GM12878 (cell line): ENCODE measurements around the gene GLIPR1L1. TPM values are rescaled to one million over a fixed set of nuclear protein-coding genes. Genes with fewer than 3 reads are reported as not detected.

Source experiments
- ATAC-seq: fragments of 200-7000 bp; cut with Tn5 transposase; 3 replicates; pipeline ENCODE4 v1.9.1; 2020; ENCODE audit warnings: mild to moderate bottlenecking, moderate library complexity
- BruUV-seq: library from RNA; stranded (reverse); fragments of 400-500 nt; replicated peaks from 2 replicates; lab custom pipeline; 2021; lab: Mats Ljungman, UMichigan
- CTCF ChIA-PET: fragments of 300-600 bp; sonication (Branson Sonifier 250); formaldehyde crosslinking; extraction: SDS; loops from one replicate; lab custom pipeline; 2021; ENCODE audit warnings: inconsistent platforms; lab: Yijun Ruan, JAX
- POLR2A ChIA-PET: fragments of 350-600 bp; formaldehyde crosslinking; extraction: SDS; loops from one replicate; lab custom pipeline; 2021; ENCODE audit warnings: inconsistent platforms; lab: Charles Lee
- RAD21 ChIA-PET: fragments of 300-600 bp; sonication (Branson Sonifier 250); formaldehyde crosslinking; loops from one replicate; lab custom pipeline; 2023; ENCODE audit warnings: antibody characterized with exemption; ENCODE audit not compliant: unreplicated experiment; lab: Charles Lee
- SMC1A ChIA-PET: fragments of 300-600 bp; sonication (Branson Sonifier 250); formaldehyde crosslinking; loops from one replicate; lab custom pipeline; 2023; ENCODE audit not compliant: unreplicated experiment, uncharacterized antibody; lab: Charles Lee
- DNase-seq: peaks from one replicate; pipeline ENCODE4 v3.0.0-alpha.2; 2011; ENCODE audit warnings: low read depth, low spot score
- FAIRE-seq: peaks from 3 replicates; lab custom pipeline; 2011; peaks lifted over from hg19 to GRCh38; lab: Jason Lieb, UNC
- H2AFZ ChIP-seq: 2 replicates; pipeline ENCODE4 v1.6.0; 2011; ENCODE audit warnings: low read depth, low read length, control low read depth; ENCODE audit not compliant: control insufficient read depth
- H3K27ac ChIP-seq: 2 replicates; pipeline ENCODE4 v1.5.1; 2011; ENCODE audit warnings: control low read depth; ENCODE audit not compliant: control insufficient read depth, insufficient read depth
- H3K27me3 ChIP-seq, 2 experiments: replicated peaks in 1 of 2; 2 replicates each; pipeline versions ENCODE4 v1.6.0 to v1.6.1; 2011; ENCODE audit warnings: low read length in 1 of 2; ENCODE audit not compliant: control insufficient read depth in 2 of 2, insufficient read depth in 2 of 2
- H3K36me3 ChIP-seq, 2 experiments: 2 replicates each; pipeline ENCODE4 v1.5.1; 2011; ENCODE audit warnings: low read length in 1 of 2; ENCODE audit not compliant: control insufficient read depth in 2 of 2, insufficient read depth in 2 of 2
- H3K4me1 ChIP-seq: 2 replicates; pipeline ENCODE4 v1.6.1; 2011; ENCODE audit warnings: mild to moderate bottlenecking, low read length, moderate library complexity, mixed read lengths; ENCODE audit not compliant: control insufficient read depth, insufficient read depth
- H3K4me2 ChIP-seq: 2 replicates; pipeline ENCODE4 v1.6.0; 2011; ENCODE audit warnings: control low read depth; ENCODE audit not compliant: control insufficient read depth, insufficient read depth
- H3K4me3 ChIP-seq: fragments of 200-600 bp; sonication (generic); 2 replicates; pipeline ENCODE4 v1.5.1; 2016
- H3K79me2 ChIP-seq: 2 replicates; pipeline ENCODE4 v1.6.0; 2011; ENCODE audit warnings: low read length; ENCODE audit not compliant: control insufficient read depth, insufficient read depth
- H3K9ac ChIP-seq: 2 replicates; pipeline ENCODE4 v1.8.0; 2011; ENCODE audit warnings: low read length, control low read depth, mixed read lengths; ENCODE audit not compliant: control insufficient read depth, insufficient read depth
- H3K9me3 ChIP-seq: replicated peaks from 3 replicates; pipeline ENCODE4 v1.5.1; 2011; ENCODE audit warnings: mild to moderate bottlenecking, low read length; ENCODE audit not compliant: control insufficient read depth, insufficient read depth
- H4K20me1 ChIP-seq: 2 replicates; pipeline ENCODE4 v1.6.0; 2011; ENCODE audit not compliant: control insufficient read depth, insufficient read depth
- ATF7 ChIP-seq: fragments of 450-650 bp; IDR thresholded peaks from 2 replicates; pipeline ENCODE4 v1.6.1; 2016; ENCODE audit warnings: low read depth, mild to moderate bottlenecking
- BRCA1 ChIP-seq: IDR thresholded peaks from 2 replicates; pipeline ENCODE4 v1.6.1; 2011; ENCODE audit warnings: low read depth, low read length, improper control_type of control experiment
- CHD2 ChIP-seq: IDR thresholded peaks from 2 replicates; pipeline ENCODE4 v1.6.1; 2011; ENCODE audit warnings: low read depth, low read length, improper control_type of control experiment, borderline replicate concordance
- DPF2 ChIP-seq: fragments of 450-650 bp; IDR thresholded peaks from 2 replicates; pipeline ENCODE4 v1.6.1; 2017; ENCODE audit warnings: mild to moderate bottlenecking
- EP300 ChIP-seq, 2 experiments: fragments of 150-350 bp in 1 of 2; IDR thresholded peaks; 2 replicates each; pipeline ENCODE4 v1.6.1; 2011 to 2012; ENCODE audit warnings: low read depth in 2 of 2, low read length in 2 of 2, borderline replicate concordance in 1 of 2, improper control_type of control experiment in 1 of 2, inconsistent platforms in 1 of 2; ENCODE audit not compliant: control insufficient read depth in 1 of 2
- ESRRA ChIP-seq: IDR thresholded peaks from 2 replicates; pipeline ENCODE4 v1.6.1; 2012; ENCODE audit warnings: mild to moderate bottlenecking, low read length, improper control_type of control experiment
- ETV6 ChIP-seq, 2 experiments: fragments of 450-650 bp in 1 of 2; IDR thresholded peaks in 1 of 2; conservative IDR thresholded peaks in 1 of 2; 2 replicates each; pipeline ENCODE4 v1.6.1; 2014; ENCODE audit warnings: antibody characterized with exemption in 1 of 2, borderline replicate concordance in 1 of 2, low read depth in 1 of 2, mild to moderate bottlenecking in 1 of 2, moderate library complexity in 1 of 2
- EZH2 ChIP-seq: IDR thresholded peaks from 2 replicates; pipeline ENCODE4 v1.6.1; 2012; ENCODE audit warnings: low read depth, mild to moderate bottlenecking, control low read depth, inconsistent platforms, low read length, borderline replicate concordance; ENCODE audit not compliant: control insufficient read depth
- IRF4 ChIP-seq: IDR thresholded peaks from 2 replicates; pipeline ENCODE4 v1.6.1; 2011; ENCODE audit warnings: low read depth, low read length
- MEF2A ChIP-seq: IDR thresholded peaks from 2 replicates; pipeline ENCODE4 v1.6.1; 2011; ENCODE audit warnings: low read depth, mild to moderate bottlenecking, low read length, moderate library complexity; ENCODE audit not compliant: insufficient read depth
- MEF2B ChIP-seq: fragments of 450-650 bp; IDR thresholded peaks from 2 replicates; pipeline ENCODE4 v1.6.1; 2018; ENCODE audit warnings: mild to moderate bottlenecking, moderate library complexity; ENCODE audit not compliant: partially characterized antibody, poor library complexity, severe bottlenecking
- MXI1 ChIP-seq: fragments of 150-350 bp; IDR thresholded peaks from 2 replicates; pipeline ENCODE4 v1.6.1; 2011; ENCODE audit warnings: low read depth, mild to moderate bottlenecking, inconsistent platforms, low read length, improper control_type of control experiment
- NBN ChIP-seq: fragments of 450-650 bp; IDR thresholded peaks from 2 replicates; pipeline ENCODE4 v1.6.1; 2016
- NR2C2 ChIP-seq: IDR thresholded peaks from 2 replicates; pipeline ENCODE4 v1.6.1; 2011; ENCODE audit warnings: borderline replicate concordance, low read depth; ENCODE audit not compliant: control insufficient read depth, insufficient read length
- RAD21 ChIP-seq: IDR thresholded peaks from 2 replicates; pipeline ENCODE4 v1.6.1; 2011; ENCODE audit warnings: mild to moderate bottlenecking, low read depth, low read length, moderate library complexity; ENCODE audit not compliant: insufficient read depth
- RELA ChIP-seq: fragments of 450-650 bp; IDR thresholded peaks from 2 replicates; pipeline ENCODE4 v1.8.0; 2014; ENCODE audit warnings: borderline replicate concordance; ENCODE audit not compliant: partially characterized antibody
- RUNX3 ChIP-seq: IDR thresholded peaks from 2 replicates; pipeline ENCODE4 v1.6.1; 2012; ENCODE audit warnings: low read length, inconsistent platforms
- SP1 ChIP-seq: IDR thresholded peaks from one replicate; pipeline ENCODE4 v1.6.1; 2011; ENCODE audit warnings: low read depth, low read length
- SRF ChIP-seq, 2 experiments: IDR thresholded peaks; 2 replicates each; pipeline ENCODE4 v1.6.1; 2011; ENCODE audit warnings: low read depth in 2 of 2, low read length in 2 of 2, mild to moderate bottlenecking in 1 of 2, moderate library complexity in 1 of 2
- ZNF217 ChIP-seq: fragments of 450-650 bp; IDR thresholded peaks from 2 replicates; pipeline ENCODE4 v1.6.1; 2017; ENCODE audit warnings: antibody characterized with exemption, mild to moderate bottlenecking
- ZNF274 ChIP-seq: IDR thresholded peaks from one replicate; pipeline ENCODE4 v1.8.0; 2011; ENCODE audit not compliant: insufficient read length, insufficient read depth
- ZZZ3 ChIP-seq: IDR thresholded peaks from 2 replicates; pipeline ENCODE4 v1.6.1; 2011; ENCODE audit warnings: low read depth; ENCODE audit not compliant: control insufficient read depth, insufficient read length
- WGBS: methylation state at CpG from one replicate; pipeline ENCODE4 v1.1.6; 2016; ENCODE audit warnings: low lambda C conversion rate; ENCODE audit not compliant: insufficient replicate concordance, insufficient coverage; ENCODE audit errors: missing lambda C conversion rate; 5-methylcytosine and 5-hydroxymethylcytosine counted together
- in situ Hi-C: fragments of 300-500 bp; cut with MboI; formaldehyde crosslinking; loops from 9 replicates; pipeline ENCODE4 v1.14.3; 2018; ENCODE audit warnings: mixed read lengths
- intact Hi-C: fragments of 100-400 bp; cut with micrococcal nuclease; formaldehyde crosslinking; loops from one replicate; pipeline ENCODE4 v1.14.2; 2022; ENCODE audit not compliant: unreplicated experiment
- polyA plus RNA-seq, 11 experiments: library from polyadenylated mRNA; depleted of rRNA in 4 of 11; unstranded in 6 of 11; stranded (reverse) in 5 of 11; fragments of >200 nt; fragmentation: Nextera tagmentation in 4 of 11; fragmentation: Illumina TruSeq in 1 of 11; extraction: Ambion mirVana in 4 of 11; extraction: Trizol in 1 of 11; gene quantifications; 1 replicate in 1 of 11; 2 replicates in 10 of 11; pipeline versions ENCODE4 v1.2.1 to v1.2.3, GENCODE V29; 2011 to 2016; ENCODE audit warnings: inconsistent platforms in 2 of 11, missing spikeins in 2 of 11, low read depth in 1 of 11
- total RNA-seq, 4 experiments: library from RNA; depleted of rRNA in 3 of 4; stranded (reverse); fragments of >200 nt in 3 of 4; fragmentation: Illumina TruSeq in 1 of 4; extraction: Trizol in 1 of 4; gene quantifications; 2 replicates each; pipeline versions ENCODE4 v1.2.1 to v1.2.3, GENCODE V29; 2013 to 2021
- TF ChIP-seq, protein P1 (sequence below): fragments of 450-650 bp; IDR thresholded peaks from 2 replicates; pipeline ENCODE4 v1.6.1; 2014; ENCODE audit warnings: mild to moderate bottlenecking

The GLIPR1L1 gene
- total and polyA plus RNA-seq, 10 of the 15 experiments (the other 5 are each of a cell fraction or from before 2014, with no cell fraction given) = 0.10 to 0.47 (median 0.13) TPM; not detected in 7

DNA sequence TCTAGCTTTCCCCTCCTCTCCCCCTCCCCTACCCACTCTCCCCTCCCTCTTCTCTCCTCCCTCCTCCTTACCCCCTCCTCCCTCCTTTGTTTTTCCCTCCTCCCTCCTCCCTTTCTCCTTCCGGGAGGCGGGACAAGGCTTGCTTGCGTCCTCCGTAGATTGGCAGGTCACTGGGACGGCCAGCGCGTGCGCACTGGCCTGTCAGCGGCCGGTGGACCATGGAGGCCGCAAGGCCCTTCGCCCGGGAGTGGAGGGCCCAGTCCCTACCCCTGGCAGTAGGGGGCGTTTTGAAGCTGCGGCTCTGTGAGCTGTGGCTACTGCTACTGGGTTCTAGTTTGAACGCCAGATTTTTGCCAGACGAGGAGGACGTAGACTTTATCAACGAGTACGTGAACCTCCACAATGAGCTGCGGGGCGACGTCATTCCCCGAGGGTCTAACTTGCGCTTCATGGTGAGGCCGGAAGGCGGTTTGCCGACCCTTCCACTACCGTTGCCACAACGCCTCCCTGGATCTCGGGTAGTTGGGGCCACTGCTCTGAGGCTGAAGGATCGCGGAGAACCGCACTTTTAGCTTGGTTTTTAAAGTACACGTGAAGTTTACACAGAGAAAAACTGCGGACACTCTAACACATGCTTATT lies 56.5 kb downstream of the GLIPR1L1 start, which contains the start of gene GLIPR1L2:
Gene GLIPR1L2, plus strand, starts transcription at position 191 of the 640 bp plus-strand sequence. Its CDS starts 28 bp downstream, at position 219.
- SMC1A ChIA-PET = interaction anchor here (0.6 to 4.7 kb wide), 17 partner anchors 14 to 137 kb away, joined by 3 to 33 read pairs (median 5); partner anchors contain the start of genes CAPS2 and GLIPR1
- intact Hi-C loops = loop anchor here (1.0 kb wide), 5 partner anchors 57 to 120 kb away; partner anchors contain the start of genes GLIPR1L1 and KRR1
- Histone ChIP-seq H3K27ac (peak within 1 kb of the TSS; percentile 91), H3K36me3 (no peaks in the 10 kb centered on the region), H3K4me1 (peaks cover 7% of the 10 kb centered on the region), H3K9ac (peak within 1 kb of the TSS; percentile 92), H3K79me2 (no peaks in the 10 kb centered on the region; the same call in 1 of the 2 replicates), H3K4me2 (peak within 1 kb of the TSS; percentile 96), H3K9me3 (no peaks in the 10 kb centered on the region; the same call in 2 of the 3 replicates), H2AFZ (peak within 1 kb of the TSS; percentile 100), H3K4me3 (peak within 1 kb of the TSS; percentile 62), H3K27me3 (no peaks in the 10 kb centered on the region), H4K20me1 (no peaks in the 10 kb centered on the region)
- ATAC-seq (peak; percentile 98), FAIRE-seq (peak; percentile 94), DNase-seq (peak; percentile 86)
- under 1% methylated on average over 36 of the region's 36 CpGs for WGBS
- POLR2A ChIA-PET = interaction anchor here (0.5 to 1.4 kb wide), 7 partner anchors 43 to 137 kb away, joined by 3 to 5 read pairs (median 4); partner anchors contain the start of gene GLIPR1
- in situ Hi-C loops = no loop called here
- BruUV-seq = no TSS peak
- RAD21 ChIA-PET = interaction anchor here (0.9 to 4.4 kb wide), 11 partner anchors 39 to 956 kb away, joined by 3 to 56 read pairs (median 7); partner anchors contain the start of genes CAPS2, GLIPR1 and GLIPR1L1
- CTCF ChIA-PET = interaction anchor here (0.6 to 5.5 kb wide), 27 partner anchors 11 to 1051 kb away, joined by 3 to 58 read pairs (median 5); partner anchors contain the start of genes CAPS2, GLIPR1, GLIPR1L1 and KRR1
- peak; percentile 40 for TF ChIP-seq MEF2B
- TF ChIP-seq BRCA1 = no peak
- peak; percentile 63 for TF ChIP-seq MXI1
- TF ChIP-seq DPF2 = peak; percentile 48; the same call in 1 of the 2 replicates
- TF ChIP-seq, protein P1, sequence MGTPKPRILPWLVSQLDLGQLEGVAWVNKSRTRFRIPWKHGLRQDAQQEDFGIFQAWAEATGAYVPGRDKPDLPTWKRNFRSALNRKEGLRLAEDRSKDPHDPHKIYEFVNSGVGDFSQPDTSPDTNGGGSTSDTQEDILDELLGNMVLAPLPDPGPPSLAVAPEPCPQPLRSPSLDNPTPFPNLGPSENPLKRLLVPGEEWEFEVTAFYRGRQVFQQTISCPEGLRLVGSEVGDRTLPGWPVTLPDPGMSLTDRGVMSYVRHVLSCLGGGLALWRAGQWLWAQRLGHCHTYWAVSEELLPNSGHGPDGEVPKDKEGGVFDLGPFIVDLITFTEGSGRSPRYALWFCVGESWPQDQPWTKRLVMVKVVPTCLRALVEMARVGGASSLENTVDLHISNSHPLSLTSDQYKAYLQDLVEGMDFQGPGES = no peak
- peak; percentile 80; the same call in 1 of the 2 replicates for TF ChIP-seq RUNX3
- no peak for TF ChIP-seq NR2C2
- TF ChIP-seq NBN = peak; percentile 69; the same call in 1 of the 2 replicates
- no peak for TF ChIP-seq RELA
- no peak for TF ChIP-seq ETV6 (conservative IDR thresholded peaks at IDR 0.05 in 1 of 2, IDR thresholded peaks at IDR 0.05 in 1 of 2; ENCODE audit: borderline replicate concordance in 1 of 2, low read depth in 1 of 2)
- TF ChIP-seq ZNF217 = peak; percentile 26; the same call in 1 of the 2 replicates
- peak; percentile 3 for TF ChIP-seq SP1
- 0 out of 2 replicates have a peak, but pooled peaks have one; percentile 24 for TF ChIP-seq CHD2
- 0 out of 4 replicates have a peak, but pooled peaks of 1 of the 2 experiments have one; percentile 46 for TF ChIP-seq SRF (IDR thresholded peaks at IDR 0.05; ENCODE audit: low read depth in 2 of 2, low read length in 2 of 2)
- TF ChIP-seq ESRRA = no peak
- no peak for TF ChIP-seq ZNF274
- peak; percentile 57 for TF ChIP-seq RAD21
- no peak for TF ChIP-seq MEF2A
- no peak for TF ChIP-seq ZZZ3
- TF ChIP-seq IRF4 = no peak
- TF ChIP-seq EP300 (IDR thresholded peaks at IDR 0.05; ENCODE audit: borderline replicate concordance in 1 of 2, control insufficient read depth in 1 of 2, low read depth in 2 of 2, low read length in 2 of 2) = no peak
- peak; percentile 56; the same call in 1 of the 2 replicates for TF ChIP-seq ATF7
- no peak for TF ChIP-seq EZH2
